ENCODE data around the gene RMND5B. TPM values are rescaled to one million over a fixed set of nuclear protein-coding genes. Genes with fewer than 3 reads are reported as not detected.

The RMND5B gene
- total and polyA plus RNA-seq, 8 donors = 12.1 to 29.8 (median 18.1) TPM

GRCh38 chr5:178176791-178177190 is 46.0 kb downstream of the RMND5B start:
- Histone ChIP-seq H3K27me3 (no peaks in the 10 kb centered on the region), H3K4me3 (no peak overlapping the region), H3K4me1 (no peaks in the 10 kb centered on the region), H3K27ac (no peak overlapping the region), H3K36me3 (no peaks in the 10 kb centered on the region), H3K9me3 (no peaks in the 10 kb centered on the region)
- intact Hi-C loops (cut with DNase I) = no loop called here
- FAIRE-seq (no peak), ATAC-seq (no peak), DNase-seq (no peak)
- WGBS, 2 donors = 70 to 76% methylated on average over 6 of the region's 6 CpGs
- no peak for TF ChIP-seq CTCF (IDR thresholded peaks at IDR 0.05)

GRCh38 chr5:178177569-178177968 is 46.8 kb downstream of the RMND5B start:
- Histone ChIP-seq H3K4me1 (no peaks in the 10 kb centered on the region), H3K4me3 (no peak overlapping the region), H3K27ac (no peak overlapping the region), H3K9me3 (no peaks in the 10 kb centered on the region), H3K36me3 (no peaks in the 10 kb centered on the region), H3K27me3 (no peaks in the 10 kb centered on the region)
- no peak for FAIRE-seq
- whole genome bisulfite sequencing, 2 donors = 82 to 83% methylated on average over 8 of the region's 8 CpGs
- ATAC-seq = no peak
- DNase-seq = no peak
- intact Hi-C loops (cut with DNase I) = no loop called here
- TF ChIP-seq CTCF (IDR thresholded peaks at IDR 0.05) = no peak

- 23 to 24% methylated on average over 9 of the region's 9 CpGs for WGBS, 2 donors
- no peak overlapping the region for H3K4me3 ChIP-seq
- H3K27me3 ChIP-seq = no peaks in the 10 kb centered on the region
- H3K27ac ChIP-seq = no peak overlapping the region
- ATAC-seq = no peak
- FAIRE-seq = no peak
- no peaks in the 10 kb centered on the region for H3K9me3 ChIP-seq
- no peaks in the 10 kb centered on the region for H3K36me3 ChIP-seq
- intact Hi-C loops (cut with DNase I) = no loop called here
- no peaks in the 10 kb centered on the region for H3K4me1 ChIP-seq
- TF ChIP-seq CTCF (IDR thresholded peaks at IDR 0.05) = no peak
- no peak for DNase-seq
Observed at GRCh38 chr5:178180141-178180863, 49.5 kb downstream of the RMND5B start.

- Histone ChIP-seq H3K4me1 (no peaks in the 10 kb centered on the region), H3K4me3 (no peak overlapping the region), H3K27ac (no peak overlapping the region), H3K36me3 (no peaks in the 10 kb centered on the region), H3K9me3 (no peaks in the 10 kb centered on the region), H3K27me3 (no peaks in the 10 kb centered on the region)
- ATAC-seq = no peak
- WGBS, 2 donors = 46 to 49% methylated on average over 4 of the region's 4 CpGs
- TF ChIP-seq CTCF (IDR thresholded peaks at IDR 0.05) = no peak
- FAIRE-seq = no peak
- DNase-seq = no peak
- intact Hi-C loops (cut with DNase I) = no loop called here
Observed at GRCh38 chr5:178182158-178182876, 51.5 kb downstream of the RMND5B start.

- no peaks in the 10 kb centered on the region for H3K4me1 ChIP-seq
- no peak for DNase-seq
- no peak overlapping the region for H3K27ac ChIP-seq
- WGBS, 2 donors = 65 to 76% methylated on average over 6 of the region's 6 CpGs
- TF ChIP-seq CTCF (IDR thresholded peaks at IDR 0.05) = no peak
- H3K9me3 ChIP-seq = no peaks in the 10 kb centered on the region
- H3K36me3 ChIP-seq = no peaks in the 10 kb centered on the region
- intact Hi-C loops (cut with DNase I) = no loop called here
- no peaks in the 10 kb centered on the region for H3K27me3 ChIP-seq
- no peak for FAIRE-seq
- ATAC-seq = no peak
- H3K4me3 ChIP-seq = no peak overlapping the region
Observed at GRCh38 chr5:178186427-178186826, 55.6 kb downstream of the RMND5B start.

Data from pancreas (tissue), 10 donors.